SK-N-SH (cell line): ENCODE measurements around the gene NOTO. TPM values are rescaled to one million over a fixed set of nuclear protein-coding genes. Genes with fewer than 3 reads are reported as not detected.
A peak's percentile ranks its signal among the peaks of the same experiment; 100 is the strongest.

Experiments used
- CTCF ChIA-PET: fragments of 300-600, 350-600 bp; formaldehyde crosslinking; extraction: SDS; loops from one replicate; lab custom pipeline; 2021; lab: Yijun Ruan, JAX
- POLR2A ChIA-PET: fragments of 350-600 bp; sonication (Branson Sonifier 250); formaldehyde crosslinking; extraction: SDS; loops from one replicate; lab custom pipeline; 2020; ENCODE audit warnings: antibody characterized with exemption, inconsistent platforms; lab: Yijun Ruan, JAX
- DNase-seq: peaks from one replicate; pipeline ENCODE4 v3.0.0; 2012
- H2AFZ ChIP-seq: fragments of 200-600 bp; sonication (generic); 2 replicates; pipeline ENCODE4 v1.8.1; 2016; ENCODE audit warnings: antibody characterized with exemption, mild to moderate bottlenecking, low read depth
- H3F3A ChIP-seq: fragments of 200-600 bp; sonication (generic); replicated peaks from 2 replicates; pipeline ENCODE3; 2016; ENCODE audit warnings: antibody characterized with exemption, mild to moderate bottlenecking; ENCODE audit not compliant: insufficient read depth
- H3K27ac ChIP-seq, 2 experiments: fragments of 200-500 bp in 1 of 2; fragments of 200-600 bp in 1 of 2; sonication (Bioruptor generic) in 1 of 2; sonication (generic), shearing (Covaris generic) in 1 of 2; 2 replicates each; pipeline versions ENCODE4 v1.5.1 to v1.6.1; 2014 to 2016; ENCODE audit warnings: low read depth in 2 of 2, inconsistent platforms in 1 of 2, low read length in 1 of 2, mild to moderate bottlenecking in 1 of 2, mixed read lengths in 1 of 2
- H3K27me3 ChIP-seq: fragments of 200-600 bp; sonication (generic), shearing (Covaris generic); 2 replicates; pipeline ENCODE4 v1.6.1; 2016; ENCODE audit warnings: mixed run types; ENCODE audit not compliant: insufficient read depth
- H3K36me3 ChIP-seq, 2 experiments: fragments of 200-500 bp in 1 of 2; fragments of 200-600 bp in 1 of 2; sonication (Bioruptor generic) in 1 of 2; sonication (generic) in 1 of 2; replicated peaks in 1 of 2; 2 replicates each; pipeline versions ENCODE3 to v1.5.1; 2014 to 2016; ENCODE audit warnings: low read length in 1 of 2, mild to moderate bottlenecking in 1 of 2; ENCODE audit not compliant: insufficient read depth in 2 of 2, control insufficient read depth in 1 of 2
- H3K4me1 ChIP-seq, 2 experiments: fragments of 200-500 bp in 1 of 2; fragments of 200-600 bp in 1 of 2; sonication (Bioruptor generic) in 1 of 2; sonication (generic), shearing (Covaris generic) in 1 of 2; 2 replicates each; pipeline versions ENCODE4 v1.5.1 to v1.6.1; 2014 to 2016; ENCODE audit warnings: low read depth in 1 of 2, low read length in 1 of 2, mixed run types in 1 of 2; ENCODE audit not compliant: insufficient read depth in 2 of 2, control insufficient read depth in 1 of 2
- H3K4me2 ChIP-seq: fragments of 200-600 bp; sonication (generic), shearing (Covaris generic); 2 replicates; pipeline ENCODE4 v1.6.1; 2017; ENCODE audit warnings: mixed run types
- H3K4me3 ChIP-seq, 2 experiments: fragments of 200-500 bp in 1 of 2; fragments of 200-600 bp in 1 of 2; sonication (Bioruptor generic) in 1 of 2; sonication (generic), shearing (Covaris generic) in 1 of 2; 2 replicates each; pipeline versions ENCODE4 v1.5.1 to v1.8.1; 2014 to 2016; ENCODE audit warnings: low read depth in 2 of 2, inconsistent platforms in 1 of 2, low read length in 1 of 2, mild to moderate bottlenecking in 1 of 2, mixed read lengths in 1 of 2, moderate library complexity in 1 of 2
- H3K79me2 ChIP-seq: fragments of 200-600 bp; sonication (generic); 2 replicates; pipeline ENCODE4 v1.8.1; 2017; ENCODE audit warnings: mild to moderate bottlenecking; ENCODE audit not compliant: insufficient read depth
- H3K9ac ChIP-seq: fragments of 200-600 bp; sonication (generic); 2 replicates; pipeline ENCODE4 v1.6.1; 2017; ENCODE audit warnings: mixed run types
- H3K9me2 ChIP-seq: fragments of 200-600 bp; sonication (generic); 2 replicates; pipeline ENCODE4 v1.6.1; 2017; ENCODE audit warnings: mixed run types
- H3K9me3 ChIP-seq: fragments of 200-600 bp; sonication (generic); 2 replicates; pipeline ENCODE4 v1.6.1; 2017; ENCODE audit warnings: mixed run types, mild to moderate bottlenecking, moderate library complexity
- H4K20me1 ChIP-seq: fragments of 200-600 bp; sonication (generic); 2 replicates; pipeline ENCODE4 v1.6.1; 2017; ENCODE audit warnings: mild to moderate bottlenecking, mixed run types; ENCODE audit not compliant: insufficient read depth
- CHD2 ChIP-seq: fragments of 150-350 bp; IDR thresholded peaks from 2 replicates; pipeline ENCODE4 v1.6.1; 2018; ENCODE audit warnings: low read length; ENCODE audit not compliant: partially characterized antibody
- EZH2phosphoT487 ChIP-seq: fragments of 200-600 bp; sonication (generic); IDR thresholded peaks from 2 replicates; pipeline ENCODE4 v1.6.1; 2017; ENCODE audit warnings: low read depth, mixed run types, mild to moderate bottlenecking, antibody characterized with exemption, moderate library complexity, borderline replicate concordance
- FOXJ3 ChIP-seq: sonication (generic); formaldehyde crosslinking; IDR thresholded peaks from 2 replicates; pipeline ENCODE4 v1.5.1; 2020; ENCODE audit warnings: mild to moderate bottlenecking, missing genetic modification reagents
- MXI1 ChIP-seq: IDR thresholded peaks from 2 replicates; pipeline ENCODE4 v1.6.1; 2012; ENCODE audit warnings: mild to moderate bottlenecking, low read depth, low read length, improper control_type of control experiment
- NRF1 ChIP-seq: IDR thresholded peaks from 2 replicates; pipeline ENCODE4 v1.6.1; 2012; ENCODE audit warnings: low read depth, mild to moderate bottlenecking, low read length
- RAD21 ChIP-seq: IDR thresholded peaks from 2 replicates; pipeline ENCODE4 v1.6.1; 2012; ENCODE audit warnings: mild to moderate bottlenecking, low read length
- RFX5 ChIP-seq: IDR thresholded peaks from 2 replicates; pipeline ENCODE4 v1.6.1; 2012; ENCODE audit warnings: mild to moderate bottlenecking, improper control_type of control experiment, low read length
- RXRA ChIP-seq: IDR thresholded peaks from 2 replicates; pipeline ENCODE4 v1.4.0; 2012; ENCODE audit warnings: low read depth, mild to moderate bottlenecking, borderline replicate concordance
- SMC3 ChIP-seq: IDR thresholded peaks from 2 replicates; pipeline ENCODE4 v1.6.1; 2012; ENCODE audit warnings: low read depth, low read length, improper control_type of control experiment
- TAF1 ChIP-seq: IDR thresholded peaks from 2 replicates; pipeline ENCODE4 v1.6.1; 2012; ENCODE audit warnings: low read depth, mild to moderate bottlenecking, low read length, moderate library complexity, borderline replicate concordance
- WGBS: methylation state at CpG from one replicate; pipeline ENCODE4 v1.1.6; 2017; ENCODE audit warnings: low lambda C conversion rate; 5-methylcytosine and 5-hydroxymethylcytosine counted together
- polyA plus RNA-seq, 3 experiments: library from polyadenylated mRNA; depleted of rRNA; stranded (reverse); fragments of >200 nt; gene quantifications; 2 replicates each; pipeline ENCODE4 v1.2.3, GENCODE V29; 2012
- TF ChIP-seq, protein P1 (sequence below): fragments of 150-350 bp; IDR thresholded peaks from 2 replicates; pipeline ENCODE4 v1.6.1; 2016; ENCODE audit warnings: mild to moderate bottlenecking, low read depth, low read length
- TF ChIP-seq, protein P2 (sequence below): fragments of 200-600 bp; sonication (generic); IDR thresholded peaks from 2 replicates; pipeline ENCODE4 v1.6.1; 2017; ENCODE audit warnings: antibody characterized with exemption, mild to moderate bottlenecking, moderate library complexity
- TF ChIP-seq, protein P3 (sequence below): fragments of 150-350 bp; IDR thresholded peaks from 2 replicates; pipeline ENCODE4 v1.6.1; 2017; ENCODE audit warnings: antibody characterized with exemption, low read length, low read depth, borderline replicate concordance
- TF ChIP-seq, protein P4 (sequence below): IDR thresholded peaks from 2 replicates; pipeline ENCODE4 v1.4.0; 2012; ENCODE audit warnings: low read depth, borderline replicate concordance

Gene NOTO
- polyA plus RNA-seq, 1 of the 3 experiments (the other 2 are of a cell fraction) = not detected

DNA sequence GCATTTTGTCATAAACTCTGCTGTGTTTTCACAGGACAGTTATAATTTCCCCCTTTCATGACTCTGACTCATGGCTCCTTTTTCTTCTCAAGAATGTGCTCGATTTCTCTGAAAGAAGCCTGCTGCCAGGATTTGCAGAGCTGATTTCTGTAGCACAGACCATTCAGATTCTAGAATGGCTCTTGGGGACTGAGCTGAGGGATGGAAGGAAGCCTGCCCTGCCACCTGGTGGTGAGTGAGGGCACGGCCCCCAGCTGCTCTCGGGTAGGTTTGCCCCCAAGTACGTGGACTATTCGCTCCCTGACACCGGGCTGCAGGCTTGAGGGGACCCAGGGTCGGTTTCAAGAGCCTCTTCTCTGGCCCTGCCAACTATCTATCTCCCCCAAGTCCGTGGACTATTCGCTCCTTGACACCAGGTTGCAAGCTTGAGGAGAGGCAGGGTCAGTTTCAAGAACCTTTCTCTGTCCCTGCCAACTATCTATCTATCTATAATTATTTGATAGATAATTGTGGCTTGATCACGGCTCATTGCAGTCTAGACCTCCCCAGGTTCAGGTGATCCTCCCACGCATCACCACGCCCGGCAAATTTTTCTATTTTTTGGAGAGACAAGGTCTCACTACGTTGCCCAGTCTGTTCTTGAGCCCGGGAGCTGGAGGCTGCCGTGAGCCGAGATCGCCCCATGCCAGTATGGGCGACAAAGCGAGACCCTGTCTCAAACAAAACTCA is 10.2 kb downstream of the NOTO start:
- Histone ChIP-seq H3K27me3 (no peaks in the 10 kb centered on the region; the same call in 1 of the 2 replicates), H3K9me3 (no peaks in the 10 kb centered on the region), H4K20me1 (no peaks in the 10 kb centered on the region), H3K27ac (peak overlapping the region in 1 of 2 experiments; percentile 47; a peak in 1 of 4 replicates), H3K36me3 (no peaks in the 10 kb centered on the region), H3K9ac (no peak overlapping the region), H3K9me2 (no peaks in the 10 kb centered on the region), H3F3A (peaks cover 14% of the 10 kb centered on the region), H3K4me3 (no peak overlapping the region; a peak in 1 of 4 replicates), H3K79me2 (peaks cover 33% of the 10 kb centered on the region), H3K4me2 (peak overlapping the region; percentile 43; the same call in 1 of the 2 replicates), H2AFZ (peak overlapping the region; percentile 59; the same call in 1 of the 2 replicates), H3K4me1 (peaks cover 3 to 10% of the 10 kb centered on the region in 2 experiments; a peak in 2 of 4 replicates)
- 47% methylated on average over 20 of the region's 20 CpGs for WGBS
- CTCF ChIA-PET = interaction anchor here (0.6 to 8.6 kb wide), 42 partner anchors 9 to 443 kb away, joined by 3 to 74 read pairs (median 4); partner anchors contain the start of genes CCT7, NOTO, PRADC1 and SFXN5
- DNase-seq = peak; percentile 89
- TF ChIP-seq CHD2 (peak; percentile 58), SMC3 (peak; percentile 72), RFX5 (no peak), NRF1 (no peak), TAF1 (no peak), RXRA (no peak), FOXJ3 (CRISPR knock-in tag) (no peak), MXI1 (0 out of 2 replicates have a peak, but pooled peaks have one; percentile 22), EZH2phosphoT487 (no peak), RAD21 (peak; percentile 69)
- TF ChIP-seq, protein P1, sequence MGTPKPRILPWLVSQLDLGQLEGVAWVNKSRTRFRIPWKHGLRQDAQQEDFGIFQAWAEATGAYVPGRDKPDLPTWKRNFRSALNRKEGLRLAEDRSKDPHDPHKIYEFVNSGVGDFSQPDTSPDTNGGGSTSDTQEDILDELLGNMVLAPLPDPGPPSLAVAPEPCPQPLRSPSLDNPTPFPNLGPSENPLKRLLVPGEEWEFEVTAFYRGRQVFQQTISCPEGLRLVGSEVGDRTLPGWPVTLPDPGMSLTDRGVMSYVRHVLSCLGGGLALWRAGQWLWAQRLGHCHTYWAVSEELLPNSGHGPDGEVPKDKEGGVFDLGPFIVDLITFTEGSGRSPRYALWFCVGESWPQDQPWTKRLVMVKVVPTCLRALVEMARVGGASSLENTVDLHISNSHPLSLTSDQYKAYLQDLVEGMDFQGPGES = no peak
- TF ChIP-seq, protein P2, sequence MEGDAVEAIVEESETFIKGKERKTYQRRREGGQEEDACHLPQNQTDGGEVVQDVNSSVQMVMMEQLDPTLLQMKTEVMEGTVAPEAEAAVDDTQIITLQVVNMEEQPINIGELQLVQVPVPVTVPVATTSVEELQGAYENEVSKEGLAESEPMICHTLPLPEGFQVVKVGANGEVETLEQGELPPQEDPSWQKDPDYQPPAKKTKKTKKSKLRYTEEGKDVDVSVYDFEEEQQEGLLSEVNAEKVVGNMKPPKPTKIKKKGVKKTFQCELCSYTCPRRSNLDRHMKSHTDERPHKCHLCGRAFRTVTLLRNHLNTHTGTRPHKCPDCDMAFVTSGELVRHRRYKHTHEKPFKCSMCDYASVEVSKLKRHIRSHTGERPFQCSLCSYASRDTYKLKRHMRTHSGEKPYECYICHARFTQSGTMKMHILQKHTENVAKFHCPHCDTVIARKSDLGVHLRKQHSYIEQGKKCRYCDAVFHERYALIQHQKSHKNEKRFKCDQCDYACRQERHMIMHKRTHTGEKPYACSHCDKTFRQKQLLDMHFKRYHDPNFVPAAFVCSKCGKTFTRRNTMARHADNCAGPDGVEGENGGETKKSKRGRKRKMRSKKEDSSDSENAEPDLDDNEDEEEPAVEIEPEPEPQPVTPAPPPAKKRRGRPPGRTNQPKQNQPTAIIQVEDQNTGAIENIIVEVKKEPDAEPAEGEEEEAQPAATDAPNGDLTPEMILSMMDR = peak; percentile 91
- TF ChIP-seq, protein P3, sequence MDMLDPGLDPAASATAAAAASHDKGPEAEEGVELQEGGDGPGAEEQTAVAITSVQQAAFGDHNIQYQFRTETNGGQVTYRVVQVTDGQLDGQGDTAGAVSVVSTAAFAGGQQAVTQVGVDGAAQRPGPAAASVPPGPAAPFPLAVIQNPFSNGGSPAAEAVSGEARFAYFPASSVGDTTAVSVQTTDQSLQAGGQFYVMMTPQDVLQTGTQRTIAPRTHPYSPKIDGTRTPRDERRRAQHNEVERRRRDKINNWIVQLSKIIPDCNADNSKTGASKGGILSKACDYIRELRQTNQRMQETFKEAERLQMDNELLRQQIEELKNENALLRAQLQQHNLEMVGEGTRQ = no peak
- TF ChIP-seq, protein P4, sequence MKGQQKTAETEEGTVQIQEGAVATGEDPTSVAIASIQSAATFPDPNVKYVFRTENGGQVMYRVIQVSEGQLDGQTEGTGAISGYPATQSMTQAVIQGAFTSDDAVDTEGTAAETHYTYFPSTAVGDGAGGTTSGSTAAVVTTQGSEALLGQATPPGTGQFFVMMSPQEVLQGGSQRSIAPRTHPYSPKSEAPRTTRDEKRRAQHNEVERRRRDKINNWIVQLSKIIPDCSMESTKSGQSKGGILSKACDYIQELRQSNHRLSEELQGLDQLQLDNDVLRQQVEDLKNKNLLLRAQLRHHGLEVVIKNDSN = no peak
- POLR2A ChIA-PET = interaction anchor here (2.4 kb wide), 1 partner anchor 22 kb away, joined by 8 read pairs; the partner anchor contains the start of gene CCT7
